GM12801 (cell line): ENCODE measurements around the gene RNF150.

Experiments used
- CTCF ChIP-seq: IDR thresholded peaks from one replicate; pipeline ENCODE4 v1.5.1; 2011; ENCODE audit warnings: control low read depth; ENCODE audit not compliant: insufficient read length; ENCODE audit errors: extremely low read depth

RNF150 gene

GRCh38 chr4:141127884-141128283, 5.4 kb downstream of the RNF150 start:
- no peak for TF ChIP-seq CTCF

DNA sequence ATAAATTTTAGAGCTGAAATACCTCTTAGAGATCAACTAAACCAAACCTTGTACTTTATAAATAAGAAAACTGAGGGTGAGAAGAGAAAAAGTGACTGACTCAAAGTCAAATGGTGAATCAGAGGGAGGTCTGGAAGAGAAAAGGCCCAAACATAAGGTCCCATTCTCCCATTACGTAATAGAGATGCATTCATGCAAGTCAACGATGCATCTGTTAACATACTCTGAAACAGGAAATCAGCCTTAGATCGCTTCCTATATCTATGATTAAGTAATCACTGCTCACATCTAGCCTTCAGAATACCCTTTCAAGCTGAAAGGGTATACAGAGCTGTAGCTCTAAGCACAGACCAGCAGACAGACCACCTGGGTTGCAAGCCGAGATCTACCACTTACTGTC, 6.5 kb downstream of the RNF150 start:
- no peak for TF ChIP-seq CTCF

DNA sequence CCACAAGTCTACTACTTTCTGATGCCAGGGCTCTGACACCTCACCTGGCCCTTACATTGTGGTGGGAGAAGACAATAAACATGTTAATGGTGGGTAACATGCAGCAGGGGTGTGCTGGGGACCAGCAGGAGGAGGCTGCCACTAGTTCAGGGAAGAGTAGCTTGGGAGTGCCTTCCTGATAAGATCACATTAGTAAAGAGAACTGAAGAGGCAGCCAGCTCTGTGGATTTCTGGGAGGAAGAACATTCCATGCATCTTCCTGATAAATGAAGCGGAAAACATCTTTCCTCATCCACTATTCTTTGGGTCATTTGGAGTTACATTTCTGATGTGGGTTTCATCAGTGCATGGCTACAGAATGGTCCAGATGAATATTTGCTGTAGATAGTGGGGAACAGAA, 9.0 kb downstream of the RNF150 start:
- no peak for TF ChIP-seq CTCF

- TF ChIP-seq CTCF: no peak
Observed at GRCh38 chr4:141121768-141122454, 11.4 kb downstream of the RNF150 start.

DNA sequence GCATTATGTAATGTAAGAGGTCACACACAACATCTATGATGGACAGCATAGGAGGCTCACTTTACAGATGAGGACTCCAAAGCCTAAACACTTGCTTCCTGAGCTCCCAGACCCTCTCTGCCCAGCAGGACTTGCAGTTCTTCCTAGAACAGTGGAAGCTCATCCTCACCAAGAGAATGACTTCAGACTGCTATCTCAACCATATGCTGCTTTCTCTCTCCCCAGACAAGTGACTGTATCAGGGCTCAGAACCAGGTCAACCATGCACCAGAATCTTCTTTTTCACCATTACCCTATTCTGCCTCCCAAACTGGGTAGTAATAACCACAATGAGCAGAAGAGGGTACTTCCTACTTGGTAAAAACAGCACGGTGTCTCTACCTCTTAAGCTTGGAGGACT, 12.2 kb downstream of the RNF150 start:
- no peak for TF ChIP-seq CTCF

- TF ChIP-seq CTCF: no peak
Observed at GRCh38 chr4:141120036-141120593, 13.2 kb downstream of the RNF150 start.

DNA sequence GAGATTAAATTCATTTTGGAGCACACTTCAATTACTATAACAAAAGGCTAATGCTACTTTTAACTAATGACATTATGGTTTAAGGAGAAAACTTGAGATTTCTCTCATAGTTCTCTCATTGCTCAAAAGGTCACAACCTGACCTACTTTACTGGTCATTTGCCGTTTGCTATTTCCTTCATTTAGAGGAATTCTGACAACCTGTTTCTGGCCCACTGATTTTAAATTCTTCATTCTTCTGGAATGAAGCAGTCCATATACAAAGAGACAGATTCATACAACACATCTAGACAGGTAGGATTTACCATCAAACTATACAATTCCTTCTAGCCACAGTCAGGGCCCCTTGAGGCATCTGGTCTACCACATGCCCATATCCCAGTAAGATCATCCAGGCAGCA, 14.2 kb downstream of the RNF150 start:
- TF ChIP-seq CTCF: no peak

- TF ChIP-seq CTCF: no peak
Observed at GRCh38 chr4:141118381-141118780, 14.9 kb downstream of the RNF150 start.
